HCT116 (cell line): ENCODE data around the gene LTA4H. TPM values are rescaled to one million over a fixed set of nuclear protein-coding genes. Genes with fewer than 3 reads are reported as not detected.

Source experiments
- ATAC-seq: fragments of 200-7000 bp; cut with Tn5 transposase; 2 replicates; pipeline ENCODE4 v1.9.1; 2020; ENCODE audit warnings: mild to moderate bottlenecking, moderate library complexity
- BruUV-seq: library from RNA; stranded (reverse); fragments of 400-500 nt; replicated peaks from 2 replicates; lab custom pipeline; 2021; lab: Mats Ljungman, UMichigan
- CTCF ChIA-PET: fragments of 300-600 bp; sonication (Branson Sonifier 250); formaldehyde crosslinking; loops from one replicate; lab custom pipeline; 2021; ENCODE audit warnings: antibody characterized with exemption; lab: Charles Lee
- POLR2A ChIA-PET: fragments of 300-600, 350-600 bp; sonication (Branson Sonifier 250); formaldehyde crosslinking; loops from one replicate; lab custom pipeline; 2021; ENCODE audit warnings: antibody characterized with exemption; lab: Charles Lee
- RAD21 ChIA-PET, 2 experiments: fragments of 300-600 bp; sonication (Branson Sonifier 250); formaldehyde crosslinking; loops; one replicate each; lab custom pipeline; 2023; ENCODE audit warnings: low total read pairs in 2 of 2; ENCODE audit not compliant: uncharacterized antibody in 2 of 2, unreplicated experiment in 2 of 2, low non-redundant PET in 1 of 2; lab: Charles Lee
- DNase-seq: peaks from one replicate; pipeline ENCODE4 v3.0.0-alpha.2; 2010; ENCODE audit warnings: low read depth, low spot score
- H2AFZ ChIP-seq: fragments of 200-600 bp; shearing (Covaris generic), sonication (generic); 2 replicates; pipeline ENCODE4 v1.6.1; 2017; ENCODE audit warnings: low read depth, mixed run types, mixed read lengths, antibody characterized with exemption, low read length; ENCODE audit not compliant: poor library complexity, severe bottlenecking
- H3K27ac ChIP-seq: 2 replicates; pipeline ENCODE4 v1.5.1; 2012; ENCODE audit warnings: low read depth, low read length
- H3K27me3 ChIP-seq: fragments of 200-600 bp; sonication (generic); 2 replicates; pipeline ENCODE4 v1.6.1; 2016; ENCODE audit warnings: mixed run types, low read length, mixed read lengths; ENCODE audit not compliant: insufficient read depth
- H3K36me3 ChIP-seq, 2 experiments: fragments of 200-500 bp in 1 of 2; fragments of 200-600 bp in 1 of 2; sonication (Bioruptor generic) in 1 of 2; sonication (generic) in 1 of 2; 2 replicates each; pipeline versions ENCODE4 v1.5.1 to v1.6.1; 2014 to 2016; ENCODE audit warnings: low read length in 2 of 2, inconsistent platforms in 1 of 2, mixed read lengths in 1 of 2, mixed run types in 1 of 2; ENCODE audit not compliant: insufficient read depth in 2 of 2, control insufficient read depth in 1 of 2
- H3K4me1 ChIP-seq, 2 experiments: fragments of 200-600 bp in 1 of 2; sonication (generic) in 1 of 2; 2 replicates each; pipeline versions ENCODE4 v1.5.1 to v1.6.1; 2012 to 2017; ENCODE audit warnings: low read length in 2 of 2, inconsistent platforms in 1 of 2, mild to moderate bottlenecking in 1 of 2, mixed read lengths in 1 of 2, mixed run types in 1 of 2, moderate library complexity in 1 of 2; ENCODE audit not compliant: insufficient read depth in 2 of 2, control insufficient read depth in 1 of 2
- H3K4me2 ChIP-seq: fragments of 200-600 bp; sonication (generic); 2 replicates; pipeline ENCODE4 v1.6.1; 2017; ENCODE audit warnings: mixed run types, low read length, mixed read lengths
- H3K4me3 ChIP-seq, 2 experiments: fragments of 200-600 bp in 1 of 2; sonication (generic) in 1 of 2; replicated peaks in 1 of 2; 2 replicates each; pipeline ENCODE4 v1.5.1; 2011 to 2016; ENCODE audit warnings: low read length in 2 of 2, control low read depth in 1 of 2, low read depth in 1 of 2, mild to moderate bottlenecking in 1 of 2, mixed read lengths in 1 of 2, mixed run types in 1 of 2
- H3K79me2 ChIP-seq: fragments of 200-600 bp; sonication (generic); 2 replicates; pipeline ENCODE4 v1.6.1; 2017; ENCODE audit warnings: mild to moderate bottlenecking, mixed run types, low read length, moderate library complexity, mixed read lengths; ENCODE audit not compliant: insufficient read depth
- H3K9ac ChIP-seq: fragments of 200-600 bp; sonication (generic); 2 replicates; pipeline ENCODE4 v1.6.1; 2016; ENCODE audit warnings: low read length, mixed read lengths
- H3K9me2 ChIP-seq: fragments of 200-600 bp; sonication (generic), shearing (Covaris generic); 2 replicates; pipeline ENCODE4 v1.6.1; 2017; ENCODE audit warnings: mixed run types, mild to moderate bottlenecking, moderate library complexity; ENCODE audit not compliant: insufficient read depth
- H3K9me3 ChIP-seq, 2 experiments: fragments of 200-500 bp in 1 of 2; fragments of 200-600 bp in 1 of 2; sonication (Bioruptor generic) in 1 of 2; sonication (generic) in 1 of 2; 2 replicates each; pipeline ENCODE4 v1.6.1; 2014 to 2017; ENCODE audit warnings: low read length in 2 of 2, mixed read lengths in 2 of 2, inconsistent platforms in 1 of 2, low read depth in 1 of 2, mild to moderate bottlenecking in 1 of 2, mixed run types in 1 of 2, moderate library complexity in 1 of 2; ENCODE audit not compliant: control insufficient read depth in 1 of 2, insufficient read depth in 1 of 2
- H4K20me1 ChIP-seq: fragments of 200-600 bp; sonication (generic), shearing (Covaris generic); 2 replicates; pipeline ENCODE4 v1.6.1; 2017; ENCODE audit warnings: mixed run types, mild to moderate bottlenecking, moderate library complexity; ENCODE audit not compliant: insufficient read depth
- CEBPB ChIP-seq: IDR thresholded peaks from 2 replicates; pipeline ENCODE4 v1.6.1; 2012; ENCODE audit warnings: low read depth
- CTCF ChIP-seq, 3 experiments: fragments of 200-600 bp in 1 of 3; sonication (generic) in 1 of 3; IDR thresholded peaks in 2 of 3; conservative IDR thresholded peaks in 1 of 3; 2 replicates each; pipeline ENCODE4 v1.5.1; 2012 to 2017; ENCODE audit warnings: low read depth in 2 of 3, low read length in 2 of 3, antibody characterized with exemption in 1 of 3, borderline replicate concordance in 1 of 3, control low read depth in 1 of 3, mild to moderate bottlenecking in 1 of 3, mixed read lengths in 1 of 3, mixed run types in 1 of 3, moderate library complexity in 1 of 3; ENCODE audit not compliant: insufficient read depth in 1 of 3
- ELF1 ChIP-seq: IDR thresholded peaks from 2 replicates; pipeline ENCODE4 v1.6.1; 2012; ENCODE audit warnings: low read depth, borderline replicate concordance
- FOSL1 ChIP-seq: IDR thresholded peaks from 2 replicates; pipeline ENCODE4 v1.6.1; 2012; ENCODE audit warnings: low read depth
- JUND ChIP-seq: IDR thresholded peaks from 2 replicates; pipeline ENCODE4 v1.6.1; 2012
- POLR2AphosphoS5 ChIP-seq: IDR thresholded peaks from 2 replicates; pipeline ENCODE4 v1.6.1; 2011; ENCODE audit warnings: mild to moderate bottlenecking, low read depth, low read length, moderate library complexity
- RAD21 ChIP-seq: IDR thresholded peaks from 2 replicates; pipeline ENCODE4 v1.6.1; 2012; ENCODE audit warnings: low read depth, mild to moderate bottlenecking
- SIN3A ChIP-seq: IDR thresholded peaks from 2 replicates; pipeline ENCODE4 v1.6.1; 2012; ENCODE audit warnings: low read depth
- SP1 ChIP-seq: IDR thresholded peaks from 2 replicates; pipeline ENCODE4 v1.6.1; 2012; ENCODE audit warnings: low read depth
- SRF ChIP-seq: IDR thresholded peaks from 2 replicates; pipeline ENCODE4 v1.6.1; 2012; ENCODE audit warnings: low read depth
- TCF7L2 ChIP-seq: IDR thresholded peaks from 2 replicates; pipeline ENCODE4 v1.7.0; 2011; ENCODE audit warnings: borderline replicate concordance, inconsistent platforms; ENCODE audit not compliant: insufficient read depth, insufficient read length; ENCODE audit errors: extremely low read depth
- ZBTB33 ChIP-seq: IDR thresholded peaks from 2 replicates; pipeline ENCODE4 v1.6.1; 2011; ENCODE audit warnings: mild to moderate bottlenecking, low read length, moderate library complexity; ENCODE audit not compliant: insufficient replicate concordance; ENCODE audit errors: extremely low read depth
- ZNF274 ChIP-seq: fragments of 200-500 bp; sonication (Bioruptor generic); IDR thresholded peaks from 2 replicates; pipeline ENCODE4 v1.6.1; 2014; ENCODE audit warnings: mild to moderate bottlenecking, low read depth, low read length, inconsistent platforms
- intact Hi-C: fragments of 100-400 bp; cut with micrococcal nuclease; formaldehyde crosslinking; loops from 2 replicates; pipeline ENCODE4 v1.10.0; 2022
- total RNA-seq: library from RNA; stranded (reverse); gene quantifications from one replicate; pipeline ENCODE4 v1.2.1, GENCODE V29; 2021; ENCODE audit not compliant: unreplicated experiment
- TF ChIP-seq, protein P1 (sequence below): IDR thresholded peaks from 2 replicates; pipeline ENCODE4 v1.6.1; 2012

The LTA4H gene
- total RNA-seq, 1 experiment from 2014 or later, result 163 TPM

DNA sequence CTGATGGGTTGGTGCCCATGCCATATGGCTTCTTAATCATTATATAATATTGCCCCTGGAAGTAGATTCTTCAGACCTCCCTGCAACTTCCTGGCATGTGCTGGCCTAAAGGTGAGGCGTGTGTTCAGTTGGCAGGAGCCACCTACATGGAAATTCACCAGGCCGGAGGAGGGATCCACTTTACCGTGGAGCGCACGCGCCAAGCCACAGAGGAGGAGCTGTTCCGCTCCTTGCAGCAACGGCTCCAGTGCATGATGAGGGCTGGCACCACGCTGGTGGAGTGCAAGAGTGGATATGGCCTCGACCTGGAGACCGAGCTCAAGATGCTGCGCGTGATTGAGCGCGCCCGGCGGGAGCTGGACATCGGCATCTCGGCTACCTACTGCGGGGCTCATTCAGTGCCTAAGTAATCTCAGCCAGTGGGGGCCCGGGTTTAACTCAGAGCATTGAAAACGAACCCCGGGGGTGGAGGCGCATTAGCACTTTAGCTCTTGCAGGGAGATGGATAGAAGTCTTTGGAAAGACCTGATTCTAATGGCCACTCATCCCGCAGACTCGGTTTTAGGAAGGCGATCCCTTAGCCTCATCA, 78.7 kb downstream of the LTA4H start (continued):
- no peak for TF ChIP-seq ZBTB33
- no peak for TF ChIP-seq CEBPB
- TF ChIP-seq POLR2AphosphoS5, result no peak
- no peak for TF ChIP-seq SRF
- TF ChIP-seq ELF1, result no peak
- TF ChIP-seq, protein P1, sequence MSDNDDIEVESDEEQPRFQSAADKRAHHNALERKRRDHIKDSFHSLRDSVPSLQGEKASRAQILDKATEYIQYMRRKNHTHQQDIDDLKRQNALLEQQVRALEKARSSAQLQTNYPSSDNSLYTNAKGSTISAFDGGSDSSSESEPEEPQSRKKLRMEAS, result no peak
- TF ChIP-seq ZNF274, result no peak
- TF ChIP-seq TCF7L2, result no peak

GRCh38 chr12:95955549-95956159, 79.7 kb downstream of the LTA4H start:
- Histone ChIP-seq H3K36me3 (no peaks in the 10 kb centered on the region), H4K20me1 (no peaks in the 10 kb centered on the region), H2AFZ (no peak overlapping the region), H3K9me3 (no peaks in the 10 kb centered on the region), H3K4me2 (no peak overlapping the region), H3K9me2 (no peaks in the 10 kb centered on the region), H3K4me1 (no peaks in the 10 kb centered on the region), H3K27me3 (no peaks in the 10 kb centered on the region), H3K27ac (no peak overlapping the region), H3K79me2 (no peaks in the 10 kb centered on the region), H3K9ac (no peak overlapping the region), H3K4me3 (no peak overlapping the region)
- intact Hi-C loops, result no loop called here
- DNase-seq, result no peak
- TF ChIP-seq FOSL1, result no peak
- no peak for TF ChIP-seq JUND
- TF ChIP-seq SP1, result no peak
- TF ChIP-seq TCF7L2, result no peak
- no peak for TF ChIP-seq POLR2AphosphoS5
- no peak for TF ChIP-seq SRF
- no peak for TF ChIP-seq SIN3A
- no peak for TF ChIP-seq RAD21
- no peak for TF ChIP-seq CTCF (IDR thresholded peaks at IDR 0.05 in 2 of 3, conservative IDR thresholded peaks at IDR 0.05 in 1 of 3; ENCODE audit: borderline replicate concordance in 1 of 3, insufficient read depth in 1 of 3, low read depth in 2 of 3, low read length in 2 of 3)
- CTCF ChIA-PET, result interaction anchor here (0.8 to 1.3 kb wide), 2 partner anchors 8 to 381 kb away, joined by 3 read pairs; no protein-coding TSS in a partner anchor
- RAD21 ChIA-PET, result no interaction called here
- no peak for ATAC-seq
- POLR2A ChIA-PET, result interaction anchor here (0.9 to 3.8 kb wide), 2 partner anchors 10 to 12 kb away, joined by 3 to 11 read pairs; partner anchors contain the start of genes AMDHD1 and CCDC38
- no TSS peak for BruUV-seq
